CD4-positive, alpha-beta T cell treated with Interleukin-12 subunit alpha and Interleukin-12 subunit beta, for 1 hour (primary cell): ENCODE data around the gene DGAT2.

Experiments used
- DNase-seq: peaks from one replicate; pipeline ENCODE4 v3.0.0-alpha.2; 2020

DGAT2 gene

GRCh38 chr11:75781831-75782230, 13.3 kb downstream of the DGAT2 start:
- no peak for DNase-seq

GRCh38 chr11:75782540-75783263, 14.1 kb downstream of the DGAT2 start:
- no peak for DNase-seq

GRCh38 chr11:75783416-75784084, 15.0 kb downstream of the DGAT2 start:
- no peak for DNase-seq

GRCh38 chr11:75784085-75784478, 15.5 kb downstream of the DGAT2 start:
- no peak for DNase-seq

- no peak for DNase-seq
Observed at GRCh38 chr11:75784506-75784905, 15.9 kb downstream of the DGAT2 start.

- DNase-seq: no peak
Observed at GRCh38 chr11:75785187-75785586, 16.6 kb downstream of the DGAT2 start.

GRCh38 chr11:75786101-75786736, 17.6 kb downstream of the DGAT2 start:
- DNase-seq: no peak

- DNase-seq: no peak
Observed at GRCh38 chr11:75789521-75789920, 20.9 kb downstream of the DGAT2 start.

GRCh38 chr11:75790986-75791385, 22.4 kb downstream of the DGAT2 start:
- DNase-seq: no peak

- DNase-seq: no peak
Observed at GRCh38 chr11:75792127-75792731, 23.7 kb downstream of the DGAT2 start.

GRCh38 chr11:75792997-75793800, 24.6 kb downstream of the DGAT2 start:
- DNase-seq: no peak

GRCh38 chr11:75793966-75794365, 25.4 kb downstream of the DGAT2 start:
- no peak for DNase-seq

GRCh38 chr11:75795276-75796090, 26.9 kb downstream of the DGAT2 start:
- DNase-seq: no peak

- no peak for DNase-seq
Observed at GRCh38 chr11:75796091-75796435, 27.5 kb downstream of the DGAT2 start.

- no peak for DNase-seq
Observed at GRCh38 chr11:75797116-75797515, 28.5 kb downstream of the DGAT2 start.

- no peak for DNase-seq
Observed at GRCh38 chr11:75797792-75798191, 29.2 kb downstream of the DGAT2 start.

GRCh38 chr11:75800136-75800675, 31.6 kb downstream of the DGAT2 start:
- no peak for DNase-seq

- DNase-seq: no peak
Observed at GRCh38 chr11:75800728-75801361, 32.3 kb downstream of the DGAT2 start.

GRCh38 chr11:75801362-75802020, 32.9 kb downstream of the DGAT2 start:
- DNase-seq: no peak

GRCh38 chr11:75802021-75802912, 33.7 kb downstream of the DGAT2 start:
- no peak for DNase-seq
